ENCODE data around the gene KLHL29.

The KLHL29 gene

DNA sequence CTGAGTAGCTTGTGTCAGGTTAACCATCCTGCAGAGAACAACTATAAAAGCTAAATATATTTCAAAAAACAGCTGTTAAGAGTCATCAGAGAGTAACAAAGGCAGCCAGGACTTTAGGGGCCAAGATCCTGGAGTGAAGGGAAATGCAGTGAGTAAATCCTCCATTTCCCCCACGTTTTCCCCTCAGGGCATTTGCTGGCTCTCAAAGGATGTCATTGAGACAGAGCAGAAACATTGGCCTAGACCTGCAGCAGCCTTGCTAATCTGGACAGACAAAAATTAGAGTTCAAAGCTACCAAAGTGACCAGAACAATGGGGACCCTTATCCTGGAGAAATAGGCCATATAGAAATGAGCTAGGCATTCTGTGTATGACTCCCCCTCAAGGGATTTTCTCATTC, 21.1 kb upstream of the KLHL29 start:
- TF ChIP-seq CREB1 (IDR thresholded peaks at IDR 0.05; ENCODE audit: low read depth) (no peak), NFIC (IDR thresholded peaks at IDR 0.05) (no peak), CEBPB (IDR thresholded peaks at IDR 0.05) (no peak), YY1 (IDR thresholded peaks at IDR 0.05; ENCODE audit: low read depth) (no peak), ZBTB7A (IDR thresholded peaks at IDR 0.05; ENCODE audit: low read depth) (no peak), TAF1 (IDR thresholded peaks at IDR 0.05; ENCODE audit: low read depth) (no peak), EP300 (IDR thresholded peaks at IDR 0.05; ENCODE audit: borderline replicate concordance) (no peak), REST (IDR thresholded peaks at IDR 0.05; ENCODE audit: low read depth) (no peak), RAD21 (IDR thresholded peaks at IDR 0.05; ENCODE audit: low read depth) (no peak), FOXM1 (IDR thresholded peaks at IDR 0.05; ENCODE audit: borderline replicate concordance, low read depth) (no peak), EGR1 (IDR thresholded peaks at IDR 0.05) (no peak), TCF12 (IDR thresholded peaks at IDR 0.05; ENCODE audit: low read depth) (no peak), TEAD4 (IDR thresholded peaks at IDR 0.05) (no peak)
- TF ChIP-seq, protein P1, sequence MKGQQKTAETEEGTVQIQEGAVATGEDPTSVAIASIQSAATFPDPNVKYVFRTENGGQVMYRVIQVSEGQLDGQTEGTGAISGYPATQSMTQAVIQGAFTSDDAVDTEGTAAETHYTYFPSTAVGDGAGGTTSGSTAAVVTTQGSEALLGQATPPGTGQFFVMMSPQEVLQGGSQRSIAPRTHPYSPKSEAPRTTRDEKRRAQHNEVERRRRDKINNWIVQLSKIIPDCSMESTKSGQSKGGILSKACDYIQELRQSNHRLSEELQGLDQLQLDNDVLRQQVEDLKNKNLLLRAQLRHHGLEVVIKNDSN (IDR thresholded peaks at IDR 0.05) = no peak
- TF ChIP-seq, protein P2, sequence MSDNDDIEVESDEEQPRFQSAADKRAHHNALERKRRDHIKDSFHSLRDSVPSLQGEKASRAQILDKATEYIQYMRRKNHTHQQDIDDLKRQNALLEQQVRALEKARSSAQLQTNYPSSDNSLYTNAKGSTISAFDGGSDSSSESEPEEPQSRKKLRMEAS (IDR thresholded peaks at IDR 0.05) = no peak

DNA sequence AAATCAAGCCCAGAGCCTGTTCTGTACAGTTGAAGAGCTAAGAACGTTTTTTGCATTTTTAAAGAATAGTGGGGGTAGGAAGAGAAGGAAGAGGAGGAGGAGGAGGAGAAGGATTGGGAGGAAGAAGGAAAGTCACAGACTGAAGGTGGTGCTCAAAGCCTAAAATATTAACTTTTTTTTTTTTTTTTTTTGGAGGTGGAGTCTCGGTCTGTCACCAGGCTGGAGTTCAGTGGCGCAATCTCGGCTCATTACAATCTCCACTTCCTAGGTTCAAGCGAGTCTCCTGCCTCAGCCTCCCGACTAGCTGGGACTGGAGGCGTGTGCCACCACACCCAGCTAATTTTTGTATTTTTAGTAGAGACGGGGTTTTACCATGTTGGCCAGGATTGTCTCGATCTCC, 18.3 kb upstream of the KLHL29 start:
- TF ChIP-seq TCF12 (IDR thresholded peaks at IDR 0.05; ENCODE audit: low read depth) (no peak), CEBPB (IDR thresholded peaks at IDR 0.05) (0 out of 2 replicates have a peak, but pooled peaks have one; percentile 6), RAD21 (IDR thresholded peaks at IDR 0.05; ENCODE audit: low read depth) (0 out of 2 replicates have a peak, but pooled peaks have one; percentile 10)

GRCh38 chr2:23367760-23368159, 17.2 kb upstream of the KLHL29 start:
- TF ChIP-seq TEAD4 (IDR thresholded peaks at IDR 0.05) (no peak), CEBPB (IDR thresholded peaks at IDR 0.05) (no peak), ZBTB7A (IDR thresholded peaks at IDR 0.05; ENCODE audit: low read depth) (no peak), FOXM1 (IDR thresholded peaks at IDR 0.05; ENCODE audit: borderline replicate concordance, low read depth) (no peak), TCF12 (IDR thresholded peaks at IDR 0.05; ENCODE audit: low read depth) (no peak), REST (IDR thresholded peaks at IDR 0.05; ENCODE audit: low read depth) (no peak)

GRCh38 chr2:23373666-23374065, 11.3 kb upstream of the KLHL29 start:
- no peak for TF ChIP-seq NFIC (IDR thresholded peaks at IDR 0.05)
- TF ChIP-seq FOXM1 (IDR thresholded peaks at IDR 0.05; ENCODE audit: borderline replicate concordance, low read depth) = no peak
- TF ChIP-seq ZBTB7A (IDR thresholded peaks at IDR 0.05; ENCODE audit: low read depth) = no peak
- no peak for TF ChIP-seq REST (IDR thresholded peaks at IDR 0.05; ENCODE audit: low read depth)
- no peak for TF ChIP-seq CREB1 (IDR thresholded peaks at IDR 0.05; ENCODE audit: low read depth)
- no peak for TF ChIP-seq CEBPB (IDR thresholded peaks at IDR 0.05)
- TF ChIP-seq TEAD4 (IDR thresholded peaks at IDR 0.05) = no peak
- TF ChIP-seq TAF1 (IDR thresholded peaks at IDR 0.05; ENCODE audit: low read depth) = no peak
- TF ChIP-seq, protein P1 (IDR thresholded peaks at IDR 0.05) = no peak
- TF ChIP-seq EP300 (IDR thresholded peaks at IDR 0.05; ENCODE audit: borderline replicate concordance) = no peak
- TF ChIP-seq RAD21 (IDR thresholded peaks at IDR 0.05; ENCODE audit: low read depth) = no peak
- TF ChIP-seq TCF12 (IDR thresholded peaks at IDR 0.05; ENCODE audit: low read depth) = no peak
- TF ChIP-seq YY1 (IDR thresholded peaks at IDR 0.05; ENCODE audit: low read depth) = no peak
- no peak for TF ChIP-seq EGR1 (IDR thresholded peaks at IDR 0.05)
- TF ChIP-seq, protein P2 (IDR thresholded peaks at IDR 0.05) = no peak

GRCh38 chr2:23375448-23375847, 9.5 kb upstream of the KLHL29 start:
- TF ChIP-seq TCF12 (IDR thresholded peaks at IDR 0.05; ENCODE audit: low read depth) = no peak
- TF ChIP-seq, protein P1 (IDR thresholded peaks at IDR 0.05) = peak; percentile 82

Data from Ishikawa (cell line).